ENCODE measurements around the gene LRRN2. TPM values are rescaled to one million over a fixed set of nuclear protein-coding genes. Genes with fewer than 3 reads are reported as not detected.

The LRRN2 gene
- total RNA-seq, 1 experiment from 2014 or later: 5.8 TPM

DNA sequence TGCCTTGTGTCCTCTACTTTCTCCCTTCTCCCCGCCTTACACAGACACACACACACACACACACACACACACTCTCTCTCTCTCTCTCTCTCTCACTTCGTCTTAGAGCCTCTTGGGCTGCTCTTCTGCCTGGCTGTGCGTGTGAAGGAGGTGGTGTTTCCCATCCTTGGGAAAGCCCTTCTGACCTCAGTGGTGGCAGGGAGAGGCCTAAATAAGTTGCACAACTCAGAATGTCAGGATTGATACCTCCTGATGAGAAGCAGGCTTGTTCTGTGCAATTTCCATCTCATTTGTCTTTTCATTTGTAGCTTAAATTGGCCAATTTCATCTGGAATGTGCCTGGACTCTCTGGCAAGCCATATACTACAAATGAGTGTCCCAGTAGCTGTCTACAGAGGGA lies 25.0 kb downstream of the LRRN2 start:
- no peaks in the 10 kb centered on the region for H3K9me3 Mint-ChIP-seq
- no peak overlapping the region; a peak in 1 of 7 replicates for H3K27ac Mint-ChIP-seq
- Histone ChIP-seq H2BK5ac (ENCODE audit: insufficient read length, low read length) (no peak overlapping the region), H2AK5ac (ENCODE audit: insufficient read length, low read length) (no peak overlapping the region), H3K4me1 (ENCODE audit: insufficient read depth, low read length) (no peaks in the 10 kb centered on the region), H3K27ac (ENCODE audit: insufficient read length, low read depth, low read length) (no peak overlapping the region), H4K91ac (ENCODE audit: insufficient read length, low read depth, low read length) (no peak overlapping the region), H3K56ac (ENCODE audit: insufficient read length, low read depth, low read length) (no peak overlapping the region), H3K4me2 (ENCODE audit: insufficient read depth, insufficient read length, low read length) (no peak overlapping the region), H4K20me1 (ENCODE audit: control insufficient read depth, insufficient read depth, insufficient read length) (no peaks in the 10 kb centered on the region), H2BK15ac (ENCODE audit: low read depth, low read length) (no peak overlapping the region), H2BK20ac (ENCODE audit: low read depth, low read length, poor library complexity, severe bottlenecking) (no peak overlapping the region), H3K23ac (ENCODE audit: insufficient read length, low read depth, low read length) (no peak overlapping the region), H3K9ac (ENCODE audit: extremely low read depth, insufficient read length, low read length) (no peak overlapping the region), H3K23me2 (ENCODE audit: insufficient read length, low read depth, low read length, poor library complexity, severe bottlenecking) (no peaks in the 10 kb centered on the region), H2BK120ac (ENCODE audit: low read depth, low read length, poor library complexity, severe bottlenecking) (no peak overlapping the region), H3T11ph (ENCODE audit: low read length) (no peak overlapping the region), H3K14ac (ENCODE audit: insufficient read depth, low read length) (no peak overlapping the region), H3K4ac (ENCODE audit: low read depth, low read length) (no peak overlapping the region), H3K79me2 (ENCODE audit: insufficient read depth, low read length) (no peaks in the 10 kb centered on the region), H3K79me1 (ENCODE audit: insufficient read depth, low read depth, low read length, poor library complexity, severe bottlenecking) (no peaks in the 10 kb centered on the region), H3K9me3 (ENCODE audit: control insufficient read depth, low read depth, low read length) (no peaks in the 10 kb centered on the region), H4K5ac (ENCODE audit: insufficient read length, low read depth, low read length) (no peak overlapping the region), H4K8ac (replicated peaks; ENCODE audit: insufficient read length, low read depth, low read length) (no peak overlapping the region), H2AFZ (ENCODE audit: low read length) (no peak overlapping the region), H3K18ac (ENCODE audit: insufficient read length, low read depth, low read length) (no peak overlapping the region), H2BK12ac (ENCODE audit: insufficient read length, low read depth, low read length) (no peak overlapping the region), H3K27me3 (ENCODE audit: insufficient read depth, low read length) (no peaks in the 10 kb centered on the region)
- no peaks in the 10 kb centered on the region for H3K36me3 Mint-ChIP-seq (ENCODE audit: insufficient read depth in 1 of 3, low read depth in 3 of 3)
- no peak for TF ChIP-seq CTCF (conservative IDR thresholded peaks at IDR 0.05)
- WGBS (ENCODE audit: extremely low coverage, insufficient read length, low lambda C conversion rate): no CpG with 5 or more reads among the region's 3 CpGs
- peaks cover 7 to 14% of the 10 kb centered on the region in 2 experiments for H3K4me1 Mint-ChIP-seq
- no peak overlapping the region for H3K4me3 Mint-ChIP-seq
- H3K27me3 Mint-ChIP-seq (ENCODE audit: low read depth): peaks cover 5% of the 10 kb centered on the region
- DNase-seq: no peak
